GM18951 (cell line): Measurements from ENCODE around the gene DNAJB4.
A peak's percentile ranks its signal among the peaks of the same experiment; 100 is the strongest.
"Not testable (repeated sequence)": the region's sequence is repeated elsewhere in the genome, so short reads cannot be mapped to it uniquely, and the experiment has no call there.

Experiments
- POLR2A ChIP-seq: IDR thresholded peaks from 4 replicates; pipeline ENCODE4 v1.6.1; 2011; ENCODE audit warnings: mild to moderate bottlenecking; ENCODE audit not compliant: insufficient read length, insufficient read depth; ENCODE audit errors: extremely low read depth
- in situ Hi-C: fragments of 300-500 bp; cut with MboI; formaldehyde crosslinking; loops from one replicate; pipeline ENCODE4 v1.12.0; 2022; ENCODE audit warnings: low sequenced_read_pairs, mixed read lengths, inconsistent platforms; ENCODE audit not compliant: unreplicated experiment

Gene DNAJB4

GRCh38 chr1:77978969-77979876 lies 25.5 kb upstream of the DNAJB4 start, which contains the start of gene FUBP1:
Gene FUBP1, minus strand, starts transcription at chr1:77979072. Its CDS starts 68 bp downstream, at chr1:77979004.
- in situ Hi-C loops = no loop called here

DNA sequence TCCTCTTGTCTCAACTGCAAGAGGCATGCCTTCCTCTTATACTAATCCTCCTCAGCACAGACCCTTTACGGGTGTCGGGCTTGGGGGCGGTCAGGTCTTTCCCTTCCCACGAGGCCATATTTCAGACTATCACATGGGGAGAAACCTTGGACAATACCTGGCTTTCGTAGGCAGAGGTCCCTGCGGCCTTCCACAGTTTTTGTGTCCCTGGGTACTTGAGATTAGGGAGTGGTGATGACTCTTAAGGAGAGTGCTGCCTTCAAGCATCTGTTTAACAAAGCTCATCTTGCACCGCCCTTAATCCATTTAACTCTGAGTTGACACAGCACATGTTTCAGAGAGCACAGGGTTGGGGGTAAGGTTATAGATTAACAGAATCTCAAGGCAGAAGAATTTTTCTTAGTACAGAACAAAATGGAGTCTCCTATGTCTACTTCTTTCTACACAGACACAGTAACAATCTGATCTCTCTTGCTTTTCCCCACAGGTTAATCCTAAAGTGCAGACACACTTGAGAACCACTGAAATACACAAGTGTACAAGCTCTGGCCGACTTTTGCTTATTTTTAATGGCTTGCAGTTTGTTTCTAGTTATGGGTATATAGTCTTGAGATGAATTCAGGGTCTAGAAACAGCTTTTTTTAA lies 21.3 kb upstream of the DNAJB4 start:
- in situ Hi-C loops = not testable (repeated sequence)

More at GRCh38 chr1:77978969-77979876, 25.5 kb upstream of the DNAJB4 start, which contains the start of gene FUBP1:
- TF ChIP-seq POLR2A = peak; percentile 94

GRCh38 chr1:77983997-77984355 lies 20.8 kb upstream of the DNAJB4 start:
- in situ Hi-C loops = no loop called here
- no peak for TF ChIP-seq POLR2A

DNA sequence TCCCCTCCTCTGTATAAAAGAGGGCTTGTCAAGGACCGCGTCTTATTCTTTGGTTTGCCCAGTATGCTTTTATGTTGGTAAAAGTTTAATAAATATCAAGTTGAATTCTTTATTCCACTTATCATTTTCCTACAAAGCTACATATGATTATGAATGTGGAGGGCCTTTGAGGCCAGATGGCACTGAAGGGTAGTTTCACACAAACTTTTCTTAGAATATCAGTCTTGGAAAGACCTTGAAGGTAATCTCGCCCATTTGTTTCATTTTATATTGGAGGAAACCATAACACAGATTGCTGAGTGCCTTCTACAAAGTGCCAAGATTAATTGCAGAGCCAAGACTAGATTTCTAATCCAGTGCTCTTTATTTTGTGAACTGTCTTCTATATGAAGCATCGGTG lies 20.1 kb upstream of the DNAJB4 start:
- no peak for TF ChIP-seq POLR2A
- in situ Hi-C loops = no loop called here

DNA sequence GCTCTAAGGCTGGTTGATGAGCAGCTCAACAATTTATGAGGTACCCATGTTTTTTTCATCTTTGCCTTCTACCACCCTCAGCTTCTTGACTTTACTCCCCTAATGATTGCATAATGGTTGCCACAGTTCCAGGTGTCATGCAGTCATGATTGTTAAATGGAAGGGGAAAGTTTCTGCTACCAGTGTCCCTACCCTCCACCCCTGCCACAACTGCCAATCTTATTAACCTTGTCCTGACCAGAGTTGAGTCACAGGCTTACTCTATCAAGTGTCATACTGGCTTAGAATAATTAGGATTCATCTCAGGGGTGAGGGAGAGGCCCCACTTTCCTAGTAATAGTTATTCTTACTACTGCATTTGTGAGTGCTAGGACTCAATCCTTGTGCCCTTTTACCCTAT lies 17.9 kb upstream of the DNAJB4 start:
- no peak for TF ChIP-seq POLR2A
- in situ Hi-C loops = no loop called here

DNA sequence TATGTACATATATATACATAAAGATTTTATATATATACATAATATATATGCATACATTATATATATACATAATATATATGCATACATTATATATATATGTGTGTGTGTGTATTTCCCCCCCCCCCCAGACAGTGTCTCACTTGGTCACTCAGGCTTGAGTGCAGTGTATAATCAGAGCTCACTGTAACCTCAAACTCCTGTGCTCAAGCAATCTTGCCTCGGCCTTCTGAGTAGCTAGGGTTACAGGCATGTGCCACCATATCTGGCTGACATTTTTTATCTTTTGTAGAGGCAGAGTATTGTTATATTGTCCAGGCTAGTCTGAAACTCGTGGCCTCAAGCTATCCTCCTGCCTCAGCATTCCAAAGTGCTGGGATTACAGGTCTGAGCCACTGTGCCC lies 16.8 kb upstream of the DNAJB4 start:
- in situ Hi-C loops = no loop called here
- TF ChIP-seq POLR2A = no peak

DNA sequence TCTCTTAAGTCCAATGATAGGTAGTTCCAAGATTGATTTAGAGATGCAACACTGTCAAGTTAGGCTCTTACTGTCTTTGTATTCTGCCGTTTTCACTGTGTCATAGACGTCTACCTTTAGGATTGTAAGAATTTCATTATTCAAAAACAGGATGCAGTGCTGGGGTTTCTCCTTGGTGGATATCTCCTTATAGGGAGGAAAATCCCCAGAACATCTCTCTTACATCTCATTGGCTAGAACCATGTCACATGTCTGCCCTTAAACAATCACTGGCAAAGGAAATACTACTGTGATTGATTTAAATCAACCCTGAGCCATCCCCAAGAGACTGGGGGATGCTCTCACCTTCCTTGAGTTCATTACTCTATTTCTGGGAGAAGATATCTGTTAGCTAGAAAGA lies 15.0 kb upstream of the DNAJB4 start:
- TF ChIP-seq POLR2A = no peak
- in situ Hi-C loops = no loop called here

DNA sequence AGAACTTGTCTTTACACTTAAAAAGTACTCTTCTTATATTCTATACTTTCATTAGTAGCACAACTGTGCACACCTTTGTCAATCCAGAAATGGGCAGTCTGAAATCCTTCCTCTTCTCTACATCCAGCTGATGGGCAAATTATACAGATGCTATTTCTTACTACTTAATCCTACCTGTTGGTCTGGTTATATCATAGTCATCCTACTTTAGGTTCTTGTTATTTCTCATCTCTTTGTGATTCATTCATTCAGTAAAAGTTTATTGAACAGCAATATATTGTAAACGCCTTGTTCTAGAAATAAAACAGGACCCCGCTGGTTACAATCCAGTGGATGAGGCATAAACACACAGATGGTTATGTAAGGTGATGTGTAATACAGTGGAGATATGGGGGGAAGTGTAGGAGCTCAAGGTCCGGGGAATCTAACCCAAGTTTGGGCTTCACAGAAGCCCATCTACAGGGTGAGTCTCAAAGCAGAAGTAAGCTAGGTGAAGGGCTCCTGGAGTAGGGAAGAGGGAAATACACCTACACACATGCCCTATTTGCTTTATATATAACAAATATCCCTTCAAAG lies 14.0 kb upstream of the DNAJB4 start:
- no peak for TF ChIP-seq POLR2A
- in situ Hi-C loops = no loop called here

- TF ChIP-seq POLR2A = no peak
- in situ Hi-C loops = no loop called here
These were observed 13.1 kb upstream of the DNAJB4 start for GRCh38 chr1:77991638-77992037.

DNA sequence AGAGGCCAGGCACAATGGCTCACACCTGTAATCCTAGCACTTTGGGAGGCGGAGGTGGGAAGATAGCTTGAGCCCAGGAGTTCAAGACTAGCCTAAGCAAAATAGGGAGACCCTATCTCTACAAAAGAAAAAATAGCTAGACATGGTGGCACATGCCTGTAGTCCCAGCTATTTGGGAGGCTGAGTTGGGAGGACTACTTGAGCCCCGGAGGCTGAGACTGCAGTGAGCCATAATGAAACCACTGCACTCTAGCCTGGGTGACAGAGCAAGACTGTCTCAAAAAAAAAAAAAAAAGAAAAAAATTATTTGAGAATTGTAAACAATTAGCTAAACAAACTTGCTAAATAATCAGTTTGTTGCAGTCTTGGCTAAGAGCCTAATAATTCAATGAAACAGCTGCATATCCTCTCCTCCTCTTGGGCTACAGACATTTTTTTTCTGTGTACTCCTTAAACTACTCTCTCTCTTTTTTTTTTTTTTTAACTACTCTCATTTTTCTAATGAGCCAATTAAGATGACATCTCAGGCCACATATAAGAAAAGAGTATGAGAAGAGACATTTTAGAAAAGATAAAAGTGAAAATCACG lies 10.5 kb upstream of the DNAJB4 start:
- no peak for TF ChIP-seq POLR2A
- in situ Hi-C loops = no loop called here

- in situ Hi-C loops = no loop called here
- TF ChIP-seq POLR2A = no peak
These were observed 8.0 kb upstream of the DNAJB4 start for GRCh38 chr1:77996734-77997133.

- in situ Hi-C loops = not testable (repeated sequence)
These were observed 4.2 kb upstream of the DNAJB4 start for GRCh38 chr1:78000536-78000935.

DNA sequence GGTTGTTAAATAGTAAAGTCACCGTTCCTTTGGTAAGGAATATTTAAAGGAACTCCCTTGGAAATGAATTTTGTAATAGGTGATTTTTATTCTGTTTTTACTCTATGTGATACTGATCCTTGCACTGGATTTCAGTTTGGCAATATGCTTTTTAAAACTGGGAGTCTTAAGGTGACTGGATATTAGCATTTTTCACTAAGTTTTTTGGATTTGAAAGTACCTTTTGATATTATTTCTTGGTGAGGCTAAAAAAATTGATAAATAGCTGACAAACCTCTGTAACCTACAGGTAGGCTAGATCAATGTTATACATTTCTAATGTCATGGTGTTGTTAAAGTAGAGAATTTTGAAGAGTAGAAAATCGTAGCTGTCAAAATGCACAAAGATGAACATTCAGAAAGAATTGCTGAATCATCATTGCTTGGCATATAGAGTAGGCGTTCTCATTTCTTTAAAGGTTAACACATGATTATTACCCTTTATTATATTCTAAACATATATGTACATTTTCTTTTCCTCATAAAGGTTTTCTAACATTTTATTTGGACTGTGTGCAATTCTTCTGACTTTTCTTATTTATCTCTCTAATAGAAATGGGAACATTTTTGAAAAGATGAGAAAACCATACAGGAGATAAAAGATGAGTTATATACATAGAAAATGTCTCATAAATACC lies 1.5 kb upstream of the DNAJB4 start:
- TF ChIP-seq POLR2A = no peak

More for the DNA sequence above, 1.5 kb upstream of the DNAJB4 start:
- in situ Hi-C loops = no loop called here
